GM19043 (cell line): Measurements from ENCODE around the gene GJC2.
"Not testable (repeated sequence)": the region's sequence is repeated elsewhere in the genome, so short reads cannot be mapped to it uniquely, and the experiment has no call there.

Source experiments
- ATAC-seq: cut with Tn5 transposase; IDR thresholded peaks from one replicate; pipeline ENCODE4 v1.9.1; 2021; ENCODE audit warnings: low read depth; ENCODE audit not compliant: unreplicated experiment

The GJC2 gene

DNA sequence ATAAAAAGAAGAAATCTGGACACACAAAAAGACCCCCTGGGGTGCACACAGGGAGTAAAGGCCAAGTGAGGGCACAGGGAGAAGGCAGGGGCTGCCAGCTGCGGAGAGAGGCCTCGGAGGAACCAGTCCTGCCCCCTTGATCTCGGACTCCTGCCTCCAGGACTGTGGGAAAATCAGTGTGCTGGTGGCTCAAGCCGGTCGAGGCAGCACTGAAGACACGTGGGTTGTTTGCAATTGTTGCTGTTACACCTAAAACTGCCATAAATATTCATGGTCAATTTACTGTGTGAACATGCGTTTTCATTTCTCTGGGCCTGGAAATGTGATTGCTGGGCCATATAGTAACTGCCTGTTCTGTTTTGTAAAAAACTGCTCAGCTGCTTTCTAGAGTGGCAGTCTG is 34.4 kb downstream of the GJC2 start:
- ATAC-seq = no peak

DNA sequence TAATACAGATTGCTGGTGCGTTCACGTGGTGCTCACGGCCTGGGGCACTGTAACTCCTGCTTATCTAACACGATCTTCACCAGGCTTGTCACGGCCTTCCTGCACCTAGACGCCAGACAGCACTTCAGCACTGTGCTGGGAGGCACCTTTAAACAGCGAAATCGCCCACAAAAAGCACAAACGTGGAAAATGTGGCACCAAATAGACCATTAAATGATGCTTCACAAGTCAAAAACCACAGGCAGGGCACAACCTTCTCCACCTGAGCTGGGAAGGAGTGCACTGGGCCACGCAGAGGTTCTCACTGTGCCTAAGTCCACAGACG is 35.9 kb downstream of the GJC2 start:
- no peak for ATAC-seq

DNA sequence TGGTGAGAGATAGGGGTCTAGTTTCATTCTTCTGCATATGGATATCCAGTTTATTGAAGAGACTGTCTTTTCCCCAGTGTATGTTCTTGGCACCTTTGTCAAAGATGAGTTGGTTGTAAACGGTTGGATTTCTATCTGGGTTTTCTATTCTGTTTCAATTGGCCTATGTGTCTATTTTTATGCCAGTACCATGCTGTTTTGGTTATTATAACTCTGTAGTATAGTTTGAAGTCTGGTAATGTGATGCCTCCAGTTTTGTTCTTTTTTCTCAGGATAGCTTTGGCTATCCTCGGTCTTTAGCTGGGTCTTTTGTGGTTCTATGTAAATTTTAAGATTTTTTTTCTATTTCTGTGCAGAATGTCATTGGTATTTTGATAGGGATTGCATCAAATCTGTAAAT is 38.5 kb downstream of the GJC2 start:
- ATAC-seq = not testable (repeated sequence)

DNA sequence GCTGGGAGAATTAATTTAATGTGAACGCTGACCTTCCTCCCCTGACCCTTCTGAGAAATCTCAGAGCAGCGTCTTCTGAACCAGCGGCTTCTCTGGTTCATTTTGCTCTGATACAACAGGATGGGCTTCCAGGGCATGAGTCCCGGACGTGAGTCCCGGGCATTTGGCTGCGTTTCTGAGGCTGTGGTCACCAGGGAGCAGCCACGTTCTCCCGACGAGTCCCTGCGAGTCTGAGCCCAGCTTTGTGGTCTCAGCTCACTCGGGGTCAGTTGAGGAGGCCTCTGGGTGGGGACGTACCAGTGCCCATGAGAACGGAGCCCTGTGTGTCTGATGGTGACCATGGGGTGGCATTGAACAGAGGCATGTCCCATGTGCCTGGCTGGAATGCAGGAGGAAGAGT is 40.5 kb downstream of the GJC2 start:
- ATAC-seq = no peak

DNA sequence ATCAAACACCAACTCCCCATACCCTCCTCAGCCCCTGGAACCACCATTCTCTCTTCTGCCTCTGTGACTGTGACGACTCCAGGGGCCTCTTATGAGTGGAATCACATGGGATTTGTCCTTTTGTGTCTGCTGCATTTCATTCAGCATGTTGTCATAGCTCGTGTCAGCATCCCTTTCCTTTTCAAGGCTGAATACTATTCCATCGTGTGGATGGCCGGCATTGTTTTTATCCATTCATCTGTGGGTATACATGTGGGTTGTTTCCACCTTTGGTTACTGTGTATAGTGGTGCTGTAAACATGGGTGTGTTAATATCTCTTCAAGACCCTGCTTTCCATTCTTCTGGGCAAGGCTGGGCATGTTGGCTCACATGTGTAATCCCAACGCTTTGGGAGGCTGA is 41.0 kb downstream of the GJC2 start:
- no peak for ATAC-seq

DNA sequence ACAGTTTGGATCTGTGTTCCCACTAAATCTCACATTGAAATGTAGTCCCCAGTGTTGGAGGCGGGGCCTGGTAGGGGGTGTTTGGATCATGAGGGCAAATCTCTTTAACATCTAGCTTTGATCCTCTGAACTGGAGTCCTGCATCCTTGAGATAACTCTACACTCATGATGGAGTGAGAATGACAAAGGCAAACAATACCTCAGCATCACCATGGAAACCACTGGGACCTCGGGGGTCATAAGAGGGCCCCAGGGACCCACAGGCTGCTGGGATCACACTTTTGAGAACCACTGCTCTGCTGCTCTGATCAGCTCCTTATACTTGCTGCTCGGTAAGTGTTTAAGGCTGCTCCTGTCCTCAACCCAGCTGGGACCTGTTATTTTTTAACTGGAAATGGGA is 44.7 kb downstream of the GJC2 start:
- ATAC-seq = no peak

- ATAC-seq = no peak
Observed at GRCh38 chr1:228194921-228195812, 45.4 kb downstream of the GJC2 start.

- no peak for ATAC-seq
Observed at GRCh38 chr1:228197555-228198147, 47.9 kb downstream of the GJC2 start.

GRCh38 chr1:228198977-228199590 is 49.4 kb downstream of the GJC2 start:
- ATAC-seq = no peak

DNA sequence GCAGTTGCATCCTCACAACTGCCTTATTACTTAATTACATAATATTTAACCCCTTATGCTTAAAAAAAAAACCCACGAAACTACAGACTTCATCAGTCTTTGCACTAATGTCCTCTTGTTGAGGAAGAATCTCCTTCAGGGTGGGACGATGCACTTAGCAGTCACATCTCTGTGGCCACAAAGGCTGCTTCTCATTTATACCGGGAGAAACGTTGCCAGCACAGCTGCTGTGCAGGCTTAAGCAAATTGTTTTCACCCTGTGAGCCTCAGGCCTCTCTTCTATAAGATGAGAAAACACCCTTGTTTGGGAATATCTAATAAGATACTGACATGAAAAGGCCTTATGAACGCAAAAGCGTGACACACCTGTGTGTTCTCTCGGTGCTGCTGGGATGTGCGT is 55.2 kb downstream of the GJC2 start:
- no peak for ATAC-seq

GRCh38 chr1:228205526-228206436 is 56.1 kb downstream of the GJC2 start:
- ATAC-seq = no peak

DNA sequence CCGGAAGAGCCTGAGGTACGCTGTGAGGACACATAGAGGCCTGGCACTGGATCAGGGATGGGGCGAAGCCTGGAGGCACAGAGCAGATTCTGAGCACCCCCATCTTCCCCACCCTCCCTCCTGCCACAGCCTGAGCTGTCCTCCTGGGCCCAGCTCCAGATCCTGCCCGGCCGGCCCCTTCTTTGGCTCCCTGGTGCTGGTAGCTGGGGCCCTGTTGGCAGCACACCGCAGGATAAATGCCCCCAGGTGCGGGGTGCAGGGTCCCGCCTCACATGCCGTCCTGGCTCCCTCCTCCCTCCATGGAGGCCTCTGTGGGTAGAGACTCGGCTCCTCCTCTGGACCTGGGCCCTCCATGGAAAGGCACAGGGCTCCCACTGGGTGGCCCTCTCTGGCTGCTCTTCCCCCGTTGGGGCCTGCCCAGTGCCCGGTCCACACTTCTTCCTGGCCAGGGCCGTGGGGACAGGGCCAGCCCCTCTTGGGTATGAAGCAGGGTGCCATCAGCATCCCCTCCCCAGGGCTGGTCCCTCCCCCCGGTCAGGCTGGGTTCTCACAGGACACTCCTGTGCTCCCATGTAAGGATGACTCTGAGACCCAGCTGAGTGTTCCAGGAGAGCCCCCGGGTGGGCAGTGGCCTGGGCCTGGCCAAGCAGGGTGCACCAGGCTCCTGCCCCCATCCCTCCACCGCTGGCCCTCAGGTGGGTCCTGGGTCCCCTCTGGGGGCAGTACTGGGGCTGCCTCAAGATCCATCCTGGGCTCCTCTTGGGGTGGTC is 57.0 kb downstream of the GJC2 start:
- no peak for ATAC-seq

DNA sequence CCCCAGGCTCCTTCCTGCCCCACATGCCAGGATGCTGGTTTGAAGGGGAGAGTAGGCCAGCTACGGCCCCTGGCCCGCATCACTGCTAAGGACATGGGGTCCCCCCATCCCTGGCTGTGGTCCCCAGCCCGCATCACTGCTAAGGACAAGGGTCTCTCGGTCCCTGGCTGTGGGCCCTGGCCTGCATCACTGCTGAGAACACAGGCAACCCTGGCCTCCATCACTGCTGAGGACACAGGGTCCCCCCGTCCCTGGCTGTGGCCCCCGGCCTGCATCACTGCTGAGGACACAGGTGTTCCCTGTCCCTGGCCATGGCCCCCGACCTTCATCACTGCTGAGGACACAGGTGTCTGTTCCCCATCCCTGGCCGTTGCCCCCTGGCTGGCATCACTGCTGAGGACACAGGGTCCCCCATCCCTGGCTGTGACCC is 57.7 kb downstream of the GJC2 start:
- no peak for ATAC-seq

- ATAC-seq = no peak
Observed at GRCh38 chr1:228207851-228208821, 58.4 kb downstream of the GJC2 start, which contains the start of gene OBSCN. TSS of gene OBSCN (plus strand) at chr1:228208044. CDS start at chr1:228211784, 3,740 bp downstream.

DNA sequence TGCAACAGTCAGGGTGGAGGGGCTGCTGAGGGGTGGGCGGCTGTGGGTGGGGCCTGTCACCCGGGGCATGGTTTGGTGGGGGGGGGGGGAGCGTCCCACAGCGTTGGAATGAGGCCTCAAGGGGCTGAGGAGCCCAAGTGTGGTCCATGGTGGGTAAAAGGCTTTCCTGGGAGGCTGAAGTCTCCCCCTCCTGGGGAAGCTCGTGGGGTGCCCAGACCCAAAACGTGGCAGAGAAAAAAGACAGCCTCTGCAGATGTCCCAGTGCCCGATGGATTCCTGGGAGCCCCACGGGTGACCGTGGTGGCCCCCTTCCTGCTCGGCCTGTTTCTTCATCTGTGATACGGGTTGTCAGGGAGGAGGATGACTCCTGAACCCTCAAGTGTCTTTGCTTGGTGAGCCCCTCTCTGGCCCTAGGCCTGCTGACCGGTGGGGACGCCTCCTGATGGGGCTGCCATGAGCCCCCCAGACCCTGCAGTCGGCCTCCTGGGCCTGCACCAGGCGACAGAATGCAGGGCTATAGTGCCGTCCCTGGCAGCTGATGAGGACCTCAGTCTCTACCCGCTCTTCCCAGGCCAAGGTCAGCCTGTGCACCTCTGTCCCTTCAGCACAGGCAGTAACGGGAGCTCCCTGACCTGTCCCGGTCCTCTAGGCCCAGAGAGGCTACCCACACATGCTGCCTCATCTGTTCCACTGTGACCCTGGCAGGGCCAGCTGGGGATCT is 59.3 kb downstream of the GJC2 start:
- no peak for ATAC-seq
